LNCaP clone FGC (cell line): Measurements from ENCODE around the gene ITPR2.

Experiments
- DNase-seq: peaks from one replicate; pipeline ENCODE4 v3.0.0-alpha.2; 2011; ENCODE audit warnings: low read depth
- H3K4me3 ChIP-seq: 2 replicates; pipeline ENCODE4 v1.5.1; 2011; ENCODE audit warnings: mild to moderate bottlenecking, low read depth, low read length, control low read depth
- TF ChIP-seq, protein P1 (sequence below): IDR thresholded peaks from 2 replicates; pipeline ENCODE4 v1.5.1; 2012; ENCODE audit warnings: mild to moderate bottlenecking; ENCODE audit not compliant: control insufficient read depth, insufficient read depth; ENCODE audit errors: extremely low read depth

Gene ITPR2

DNA sequence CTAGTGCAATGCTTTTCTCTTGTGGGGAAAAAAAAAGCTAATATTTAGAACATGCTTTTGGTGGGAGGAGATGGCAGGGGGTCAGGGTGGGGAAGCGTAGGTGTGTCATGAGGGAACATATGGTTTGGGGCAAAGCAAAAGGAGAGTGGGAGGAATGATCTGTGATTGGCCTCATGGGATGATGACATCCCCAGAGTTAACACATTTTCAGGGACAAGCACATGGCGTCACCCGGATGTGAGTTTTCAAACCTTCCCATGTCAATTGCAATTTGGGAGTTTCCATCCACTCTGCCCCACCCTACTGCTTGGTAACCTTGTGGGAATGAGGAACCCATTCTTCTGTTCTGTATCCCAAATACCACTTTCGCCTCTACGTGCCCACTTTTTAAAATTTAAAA, 473.4 kb downstream of the ITPR2 start:
- H3K4me3 ChIP-seq, result no peak overlapping the region
- no peak for DNase-seq
- TF ChIP-seq, protein P1, sequence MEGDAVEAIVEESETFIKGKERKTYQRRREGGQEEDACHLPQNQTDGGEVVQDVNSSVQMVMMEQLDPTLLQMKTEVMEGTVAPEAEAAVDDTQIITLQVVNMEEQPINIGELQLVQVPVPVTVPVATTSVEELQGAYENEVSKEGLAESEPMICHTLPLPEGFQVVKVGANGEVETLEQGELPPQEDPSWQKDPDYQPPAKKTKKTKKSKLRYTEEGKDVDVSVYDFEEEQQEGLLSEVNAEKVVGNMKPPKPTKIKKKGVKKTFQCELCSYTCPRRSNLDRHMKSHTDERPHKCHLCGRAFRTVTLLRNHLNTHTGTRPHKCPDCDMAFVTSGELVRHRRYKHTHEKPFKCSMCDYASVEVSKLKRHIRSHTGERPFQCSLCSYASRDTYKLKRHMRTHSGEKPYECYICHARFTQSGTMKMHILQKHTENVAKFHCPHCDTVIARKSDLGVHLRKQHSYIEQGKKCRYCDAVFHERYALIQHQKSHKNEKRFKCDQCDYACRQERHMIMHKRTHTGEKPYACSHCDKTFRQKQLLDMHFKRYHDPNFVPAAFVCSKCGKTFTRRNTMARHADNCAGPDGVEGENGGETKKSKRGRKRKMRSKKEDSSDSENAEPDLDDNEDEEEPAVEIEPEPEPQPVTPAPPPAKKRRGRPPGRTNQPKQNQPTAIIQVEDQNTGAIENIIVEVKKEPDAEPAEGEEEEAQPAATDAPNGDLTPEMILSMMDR, result no peak

DNA sequence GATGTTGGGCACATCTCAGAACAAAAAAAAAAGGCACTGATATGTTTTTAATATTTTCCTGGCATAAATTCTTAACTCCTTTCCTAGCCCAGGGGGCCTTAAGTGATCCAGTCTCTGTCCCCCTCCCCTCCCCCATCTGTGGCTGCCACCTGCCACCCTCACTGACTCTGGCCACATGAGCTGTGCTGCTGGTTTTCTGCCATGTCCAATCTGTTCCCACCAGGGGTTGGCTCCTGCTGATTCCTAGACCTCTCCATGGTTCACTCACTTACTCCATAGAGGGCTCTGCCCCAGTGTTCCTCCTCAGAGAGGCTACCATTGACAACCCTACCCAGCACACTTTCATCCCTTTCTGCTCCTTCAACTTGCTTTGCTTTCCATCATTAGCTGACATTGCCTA, 474.3 kb downstream of the ITPR2 start:
- no peak for DNase-seq
- no peak overlapping the region for H3K4me3 ChIP-seq
- TF ChIP-seq, protein P1, result no peak

DNA sequence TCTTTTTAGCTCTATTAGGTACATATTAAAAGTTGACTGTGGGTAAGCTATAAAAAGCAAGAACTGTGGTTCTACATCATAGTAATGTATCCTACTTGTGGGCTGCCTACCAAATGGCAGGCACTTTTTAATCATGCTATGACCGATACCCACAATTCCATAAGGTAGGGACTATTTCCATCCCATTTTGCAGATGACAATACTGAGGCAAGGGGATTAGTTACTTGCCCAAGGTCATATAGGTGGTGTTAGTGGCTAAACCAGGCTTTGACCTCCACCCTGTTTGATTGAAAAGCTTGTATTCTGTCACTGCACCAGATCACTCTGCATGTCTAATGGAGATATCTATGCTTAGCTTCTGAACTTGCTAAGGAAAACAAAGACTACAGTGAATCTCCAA, 485.7 kb downstream of the ITPR2 start:
- TF ChIP-seq, protein P1, result no peak
- no peak overlapping the region for H3K4me3 ChIP-seq
- no peak for DNase-seq

DNA sequence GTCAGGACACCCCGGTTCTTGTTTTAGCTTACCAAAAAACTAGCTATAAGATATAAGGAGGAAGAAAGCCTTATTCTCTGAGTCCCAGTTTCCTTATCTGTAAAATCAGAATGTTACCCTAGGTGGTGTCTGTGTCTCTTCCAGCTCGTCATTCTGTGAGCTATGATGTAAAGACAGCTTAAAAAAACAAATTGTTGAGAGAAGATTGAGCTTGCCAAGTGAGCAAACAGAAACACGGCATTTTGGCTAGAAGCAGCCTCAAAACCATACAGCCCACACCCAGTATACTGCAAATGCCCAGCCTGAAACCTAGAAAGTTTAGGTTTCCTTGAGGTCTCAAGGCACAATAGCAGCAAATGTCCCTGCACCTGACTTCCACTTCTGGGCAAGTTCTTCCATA, 486.3 kb downstream of the ITPR2 start:
- DNase-seq, result peak; percentile 17
- no peak overlapping the region for H3K4me3 ChIP-seq
- TF ChIP-seq, protein P1, result no peak

DNA sequence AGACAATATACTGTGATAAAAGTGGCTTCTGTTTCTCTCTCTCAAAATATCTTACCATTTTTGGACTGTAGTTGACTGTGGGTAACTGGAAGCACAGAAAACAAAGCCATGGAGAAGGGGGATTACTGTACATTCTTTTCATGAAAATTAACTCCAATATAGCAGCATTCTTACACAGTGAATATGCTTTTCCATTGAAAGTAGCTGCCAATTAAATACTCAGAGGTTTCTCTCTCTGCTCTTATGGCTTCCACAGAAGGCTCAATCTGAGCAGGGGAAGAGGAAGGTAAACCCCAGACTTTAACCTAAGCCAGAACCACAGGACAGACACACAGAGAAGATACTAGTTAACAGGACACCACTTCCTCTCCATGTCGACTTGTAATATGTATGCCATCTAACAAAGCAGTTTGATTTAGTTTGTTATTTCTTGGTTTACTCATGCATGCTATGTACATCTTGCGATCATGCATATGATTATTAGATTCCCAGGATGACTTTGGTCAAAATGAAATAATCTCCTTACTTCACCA, 487.5 kb downstream of the ITPR2 start:
- no peak for DNase-seq
- TF ChIP-seq, protein P1, result no peak
- H3K4me3 ChIP-seq, result no peak overlapping the region

DNA sequence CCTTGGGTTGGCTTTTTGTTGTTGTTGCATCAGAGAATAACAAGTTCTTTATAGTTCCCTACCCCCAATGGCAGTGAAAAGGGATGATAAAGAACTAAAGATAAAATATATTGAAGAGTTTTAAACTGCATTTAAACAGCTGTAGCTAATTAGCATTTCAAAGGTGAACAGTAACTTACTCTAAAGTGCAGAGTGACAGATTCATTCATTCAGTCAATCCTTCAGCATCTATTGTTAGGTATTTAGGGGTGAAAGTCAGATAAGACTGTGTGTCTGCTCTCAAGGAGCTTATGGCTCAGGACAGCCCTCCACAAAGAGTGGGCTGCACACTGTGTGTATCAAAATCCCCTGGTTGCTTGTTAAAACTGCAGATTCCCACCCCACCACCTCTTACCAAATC, 491.5 kb downstream of the ITPR2 start:
- TF ChIP-seq, protein P1, result no peak
- H3K4me3 ChIP-seq, result no peak overlapping the region
- no peak for DNase-seq

DNA sequence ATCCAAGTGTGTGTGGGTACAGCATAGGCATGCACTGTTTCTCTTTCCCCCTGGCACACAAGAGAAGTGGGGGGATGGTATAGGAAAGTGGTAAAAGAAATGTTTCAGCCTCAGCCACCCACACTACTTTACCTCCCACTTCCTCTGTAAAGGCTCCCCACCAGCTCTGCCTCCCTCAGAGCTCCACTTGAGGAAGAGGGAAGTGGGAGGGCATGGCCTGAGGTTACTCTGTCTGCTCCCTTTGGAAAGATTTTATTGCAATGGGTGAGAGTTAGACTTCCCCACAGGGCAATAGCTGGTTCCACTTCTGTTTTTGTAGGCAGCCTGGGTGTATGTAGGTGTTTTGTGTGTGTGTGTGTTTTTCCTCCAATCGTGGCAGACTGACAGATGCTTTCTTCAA, 492.3 kb downstream of the ITPR2 start:
- no peak overlapping the region for H3K4me3 ChIP-seq
- no peak for DNase-seq
- TF ChIP-seq, protein P1, result no peak
